Transverse colon (tissue), 4 donors: ENCODE data around the gene DKK1. TPM values are rescaled to one million over a fixed set of nuclear protein-coding genes. Genes with fewer than 3 reads are reported as not detected.

Experiments
- DNase-seq: peaks from one replicate; pipeline ENCODE4 v3.0.0-alpha.2; 2019
- H3K27ac ChIP-seq, 4 donors: fragments of 200-600 bp; sonication (generic); 2 replicates each; pipeline ENCODE4 v1.5.1; 2016 to 2018; ENCODE audit warnings: inconsistent platforms in 4 of 4
- H3K27me3 ChIP-seq: fragments of 200-600 bp; sonication (generic); 2 replicates; pipeline ENCODE4 v1.5.1; 2017; ENCODE audit warnings: inconsistent platforms
- H3K36me3 ChIP-seq, 4 donors: fragments of 200-600 bp; sonication (generic); 2 replicates each; pipeline ENCODE4 v1.5.1; 2017 to 2019; ENCODE audit warnings: inconsistent platforms in 4 of 4
- H3K4me1 ChIP-seq, 4 donors: fragments of 200-600 bp; sonication (generic); 2 replicates each; pipeline ENCODE4 v1.5.1; 2017 to 2020; ENCODE audit warnings: inconsistent platforms in 4 of 4
- H3K4me3 ChIP-seq, 4 donors: fragments of 200-600 bp; sonication (generic); 1 replicate in 1 of 4; 2 replicates in 3 of 4; pipeline versions ENCODE4 v1.5.1 to v1.6.1; 2017 to 2019; ENCODE audit warnings: inconsistent platforms in 4 of 4
- H3K9me3 ChIP-seq, 2 donors: fragments of 200-600 bp; sonication (generic); 2 replicates each; pipeline ENCODE4 v1.5.1; 2017 to 2019; ENCODE audit warnings: inconsistent platforms in 2 of 2
- EP300 ChIP-seq: sonication (generic); formaldehyde crosslinking; IDR thresholded peaks from one replicate; pipeline ENCODE4 v1.6.1; 2017; ENCODE audit warnings: antibody characterized with exemption, low read depth
- POLR2A ChIP-seq: fragments of 450-650 bp; IDR thresholded peaks from one replicate; pipeline ENCODE4 v1.6.1; 2016; ENCODE audit warnings: antibody characterized with exemption, mild to moderate bottlenecking, moderate library complexity
- POLR2AphosphoS5 ChIP-seq, 3 donors: sonication (generic); formaldehyde crosslinking; IDR thresholded peaks; one replicate each; pipeline ENCODE4 v1.6.1; 2016; ENCODE audit warnings: antibody characterized with exemption in 3 of 3
- WGBS, 2 donors: methylation state at CpG; one replicate each; pipeline ENCODE4 v1.1.5; 2018; ENCODE audit warnings: low coverage in 1 of 2; 5-methylcytosine and 5-hydroxymethylcytosine counted together
- in situ Hi-C, 4 donors: fragments of 200-750 bp; cut with MboI; loops; one replicate each; pipeline versions ENCODE4 v1.15.0 to v1.15.1; 2017; ENCODE audit warnings: low sequenced_read_pairs in 3 of 4, low pct_ligation_motif_present in 1 of 4, low pct_unique_long_range_greater_than_20kb in 1 of 4
- intact Hi-C: fragments of 100-400 bp; cut with DNase I; formaldehyde crosslinking; loops from one replicate; pipeline ENCODE4 v1.15.1; 2023; ENCODE audit warnings: low total_unique reads
- total RNA-seq, 4 donors: library from RNA; depleted of rRNA; stranded (reverse); fragments of >200 nt; gene quantifications; one replicate each; pipeline ENCODE4 v1.1.0, GENCODE V29; 2016
- TF ChIP-seq, protein P1 (sequence below), 5 experiments: fragments of 200-600 bp in 3 of 5; fragments of 450-650 bp in 2 of 5; sonication (generic) in 3 of 5; IDR thresholded peaks; 1 replicate in 2 of 5; 2 replicates in 3 of 5; pipeline ENCODE4 v1.5.1; 2016 to 2017; ENCODE audit warnings: antibody characterized with exemption in 5 of 5, inconsistent platforms in 3 of 5, mild to moderate bottlenecking in 2 of 5, moderate library complexity in 1 of 5

Gene DKK1
- total RNA-seq, 4 donors from 2014 or later: 0.27 TPM; not detected in 3

DNA sequence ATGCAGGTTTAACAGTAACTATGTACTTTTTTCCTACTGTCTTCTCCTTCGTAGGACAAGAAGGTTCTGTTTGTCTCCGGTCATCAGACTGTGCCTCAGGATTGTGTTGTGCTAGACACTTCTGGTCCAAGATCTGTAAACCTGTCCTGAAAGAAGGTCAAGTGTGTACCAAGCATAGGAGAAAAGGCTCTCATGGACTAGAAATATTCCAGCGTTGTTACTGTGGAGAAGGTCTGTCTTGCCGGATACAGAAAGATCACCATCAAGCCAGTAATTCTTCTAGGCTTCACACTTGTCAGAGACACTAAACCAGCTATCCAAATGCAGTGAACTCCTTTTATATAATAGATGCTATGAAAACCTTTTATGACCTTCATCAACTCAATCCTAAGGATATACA lies 2.4 kb downstream of the DKK1 start:
- DNase-seq: no peak
- no peak overlapping the region for H3K4me3 ChIP-seq
- intact Hi-C loops (loop anchor here (10.0 kb wide), 1 partner anchor 168 kb away; no protein-coding TSS in a partner anchor), in situ Hi-C loops (loop anchor here in 3 of 4 donors (10.0 kb wide), 2 partner anchors 168 to 178 kb away; no protein-coding TSS in a partner anchor)
- TF ChIP-seq, protein P1, sequence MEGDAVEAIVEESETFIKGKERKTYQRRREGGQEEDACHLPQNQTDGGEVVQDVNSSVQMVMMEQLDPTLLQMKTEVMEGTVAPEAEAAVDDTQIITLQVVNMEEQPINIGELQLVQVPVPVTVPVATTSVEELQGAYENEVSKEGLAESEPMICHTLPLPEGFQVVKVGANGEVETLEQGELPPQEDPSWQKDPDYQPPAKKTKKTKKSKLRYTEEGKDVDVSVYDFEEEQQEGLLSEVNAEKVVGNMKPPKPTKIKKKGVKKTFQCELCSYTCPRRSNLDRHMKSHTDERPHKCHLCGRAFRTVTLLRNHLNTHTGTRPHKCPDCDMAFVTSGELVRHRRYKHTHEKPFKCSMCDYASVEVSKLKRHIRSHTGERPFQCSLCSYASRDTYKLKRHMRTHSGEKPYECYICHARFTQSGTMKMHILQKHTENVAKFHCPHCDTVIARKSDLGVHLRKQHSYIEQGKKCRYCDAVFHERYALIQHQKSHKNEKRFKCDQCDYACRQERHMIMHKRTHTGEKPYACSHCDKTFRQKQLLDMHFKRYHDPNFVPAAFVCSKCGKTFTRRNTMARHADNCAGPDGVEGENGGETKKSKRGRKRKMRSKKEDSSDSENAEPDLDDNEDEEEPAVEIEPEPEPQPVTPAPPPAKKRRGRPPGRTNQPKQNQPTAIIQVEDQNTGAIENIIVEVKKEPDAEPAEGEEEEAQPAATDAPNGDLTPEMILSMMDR (IDR thresholded peaks at IDR 0.05): no peak
- no peak overlapping the region for H3K27ac ChIP-seq
- H3K4me1 ChIP-seq: peaks cover 6 to 23% (median 17%) of the 10 kb centered on the region in 4 donors
- 77 to 84% methylated on average over 4 of the region's 4 CpGs for WGBS, 2 donors
- H3K9me3 ChIP-seq: no peaks in the 10 kb centered on the region
- H3K27me3 ChIP-seq: peaks cover 43% of the 10 kb centered on the region
- no peaks in the 10 kb centered on the region for H3K36me3 ChIP-seq

DNA sequence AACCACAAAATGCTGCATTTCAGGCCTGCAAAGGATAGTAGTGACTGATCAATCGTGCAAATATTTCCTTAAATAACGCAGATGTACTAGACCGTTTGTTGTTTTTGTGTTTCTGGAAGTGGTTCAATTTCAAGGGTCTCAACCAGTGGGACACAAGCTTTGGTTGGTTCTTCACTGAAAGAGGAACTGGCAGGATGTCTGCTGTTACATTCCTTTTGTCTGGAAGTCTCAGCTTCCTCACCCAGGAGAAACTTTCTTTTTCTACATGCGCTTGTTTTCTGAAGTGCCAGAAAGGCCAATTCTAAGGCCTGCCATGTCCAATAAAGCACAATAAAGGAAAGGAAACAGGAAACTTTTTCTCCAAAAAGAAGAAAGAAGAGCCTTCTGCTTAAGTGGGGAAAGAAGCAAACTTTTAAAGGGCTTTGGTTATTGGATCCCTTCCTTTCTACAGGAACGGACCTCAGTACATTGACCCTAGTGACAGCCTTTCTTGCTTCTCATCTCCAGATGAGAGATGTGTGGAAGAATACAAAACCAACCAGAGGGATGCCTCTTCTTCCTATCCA lies 4.1 kb downstream of the DKK1 start:
- WGBS, 2 donors: 81 to 88% methylated on average over 4 to 5 of the region's 5 CpGs
- peaks cover 26% of the 10 kb centered on the region for H3K27me3 ChIP-seq
- H3K4me1 ChIP-seq: peaks cover 6 to 18% (median 16%) of the 10 kb centered on the region in 4 donors
- in situ Hi-C loops: loop anchor here in 3 of 4 donors (10.0 kb wide), 2 partner anchors 167 to 177 kb away; no protein-coding TSS in a partner anchor
- no peaks in the 10 kb centered on the region for H3K9me3 ChIP-seq
- no peak for DNase-seq
- intact Hi-C loops: loop anchor here (10.0 kb wide), 1 partner anchor 167 kb away; no protein-coding TSS in a partner anchor
- no peak overlapping the region for H3K27ac ChIP-seq
- H3K36me3 ChIP-seq: no peaks in the 10 kb centered on the region
- H3K4me3 ChIP-seq: no peak overlapping the region
- TF ChIP-seq, protein P1 (IDR thresholded peaks at IDR 0.05): no peak
- TF ChIP-seq EP300: no peak
- no peak for TF ChIP-seq POLR2AphosphoS5 (IDR thresholded peaks at IDR 0.05)
- TF ChIP-seq POLR2A: no peak

DNA sequence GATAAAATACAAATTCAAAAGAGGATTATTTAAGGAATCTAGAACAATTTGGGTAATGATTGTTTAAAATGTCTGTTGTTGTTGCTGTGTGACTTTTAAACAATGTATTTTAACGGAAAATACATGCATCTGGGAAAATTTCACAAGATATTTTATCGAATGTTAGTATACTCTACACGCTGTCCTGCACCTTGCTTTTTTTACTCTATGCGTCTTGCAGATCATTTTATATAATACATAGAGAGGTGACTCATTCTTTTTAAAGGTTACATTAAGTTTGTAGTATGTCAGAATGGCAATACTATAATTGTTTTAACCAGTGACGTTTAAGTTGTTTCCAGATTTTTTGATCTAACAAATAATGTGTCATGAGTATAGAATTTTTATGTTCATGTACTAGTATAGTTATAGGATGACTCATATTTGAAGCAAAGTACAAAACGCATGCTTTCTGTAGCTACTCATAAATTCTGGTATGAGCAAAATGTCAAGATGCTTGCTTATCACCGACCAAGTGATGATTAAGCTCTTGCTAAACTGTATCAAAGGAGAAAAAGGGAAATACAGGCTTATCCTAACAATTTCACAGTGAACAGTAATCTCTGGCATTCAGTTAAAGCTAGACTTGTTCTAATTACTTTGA lies 4.9 kb downstream of the DKK1 start:
- intact Hi-C loops: loop anchor here (10.0 kb wide), 1 partner anchor 166 kb away; no protein-coding TSS in a partner anchor
- Histone ChIP-seq H3K9me3 (no peaks in the 10 kb centered on the region), H3K27ac (no peak overlapping the region), H3K27me3 (peaks cover 18% of the 10 kb centered on the region), H3K4me1 (peaks cover 0 to 11% (median 9%) of the 10 kb centered on the region in 4 donors), H3K4me3 (no peak overlapping the region), H3K36me3 (no peaks in the 10 kb centered on the region)
- 60 to 74% methylated on average over 7 of the region's 7 CpGs for WGBS, 2 donors
- in situ Hi-C loops: loop anchor here in 3 of 4 donors (10.0 kb wide), 2 partner anchors 166 to 176 kb away; no protein-coding TSS in a partner anchor
- no peak for TF ChIP-seq POLR2AphosphoS5 (IDR thresholded peaks at IDR 0.05)
- TF ChIP-seq, protein P1 (IDR thresholded peaks at IDR 0.05): no peak
- no peak for TF ChIP-seq EP300
- no peak for TF ChIP-seq POLR2A
- no peak for DNase-seq

DNA sequence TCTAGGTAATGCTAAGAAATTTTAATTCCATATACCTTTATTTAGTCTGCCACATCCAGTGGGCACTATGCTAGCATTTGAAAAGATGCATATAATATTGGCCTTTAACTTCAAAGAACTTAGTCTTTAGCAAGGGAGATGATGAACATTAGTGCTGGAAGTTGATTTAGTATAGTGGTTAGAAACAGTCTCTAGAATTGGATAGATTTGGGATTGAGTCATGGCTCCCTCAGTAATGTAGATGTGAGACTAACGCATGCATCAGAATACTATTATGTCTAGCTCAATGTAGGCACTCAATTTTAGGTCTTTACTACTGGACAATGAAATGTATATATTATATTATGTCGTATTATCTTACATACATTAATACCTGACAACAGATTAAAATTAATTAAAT lies 5.8 kb downstream of the DKK1 start:
- no peaks in the 10 kb centered on the region for H3K9me3 ChIP-seq
- H3K27me3 ChIP-seq: peaks cover 9% of the 10 kb centered on the region
- in situ Hi-C loops (loop anchor here in 3 of 4 donors (10.0 kb wide), 2 partner anchors 165 to 175 kb away; no protein-coding TSS in a partner anchor), intact Hi-C loops (loop anchor here (10.0 kb wide), 1 partner anchor 165 kb away; no protein-coding TSS in a partner anchor)
- H3K27ac ChIP-seq: no peak overlapping the region
- no peak overlapping the region for H3K4me3 ChIP-seq
- no peaks in the 10 kb centered on the region for H3K36me3 ChIP-seq
- TF ChIP-seq, protein P1 (IDR thresholded peaks at IDR 0.05): no peak
- no peak for TF ChIP-seq POLR2AphosphoS5 (IDR thresholded peaks at IDR 0.05)
- TF ChIP-seq EP300: no peak
- TF ChIP-seq POLR2A: no peak
- no peak for DNase-seq
- WGBS, 2 donors: 58 to 92% methylated on average over 2 of the region's 2 CpGs
- peaks cover 0 to 1% (median 0%) of the 10 kb centered on the region in 4 donors for H3K4me1 ChIP-seq
